GM12878 (cell line): ENCODE data around the gene SCUBE3. TPM values are rescaled to one million over a fixed set of nuclear protein-coding genes. Genes with fewer than 3 reads are reported as not detected.

Experiments
- ATAC-seq: fragments of 200-7000 bp; cut with Tn5 transposase; 3 replicates; pipeline ENCODE4 v1.9.1; 2020; ENCODE audit warnings: mild to moderate bottlenecking, moderate library complexity
- BruUV-seq: library from RNA; stranded (reverse); fragments of 400-500 nt; replicated peaks from 2 replicates; lab custom pipeline; 2021; lab: Mats Ljungman, UMichigan
- CTCF ChIA-PET: fragments of 300-600 bp; sonication (Branson Sonifier 250); formaldehyde crosslinking; extraction: SDS; loops from one replicate; lab custom pipeline; 2021; ENCODE audit warnings: inconsistent platforms; lab: Yijun Ruan, JAX
- POLR2A ChIA-PET: fragments of 350-600 bp; formaldehyde crosslinking; extraction: SDS; loops from one replicate; lab custom pipeline; 2021; ENCODE audit warnings: inconsistent platforms; lab: Charles Lee
- RAD21 ChIA-PET: fragments of 300-600 bp; sonication (Branson Sonifier 250); formaldehyde crosslinking; loops from one replicate; lab custom pipeline; 2023; ENCODE audit warnings: antibody characterized with exemption; ENCODE audit not compliant: unreplicated experiment; lab: Charles Lee
- SMC1A ChIA-PET: fragments of 300-600 bp; sonication (Branson Sonifier 250); formaldehyde crosslinking; loops from one replicate; lab custom pipeline; 2023; ENCODE audit not compliant: unreplicated experiment, uncharacterized antibody; lab: Charles Lee
- DNase-seq: peaks from one replicate; pipeline ENCODE4 v3.0.0-alpha.2; 2011; ENCODE audit warnings: low read depth, low spot score
- FAIRE-seq: peaks from 3 replicates; lab custom pipeline; 2011; peaks lifted over from hg19 to GRCh38; lab: Jason Lieb, UNC
- H2AFZ ChIP-seq: 2 replicates; pipeline ENCODE4 v1.6.0; 2011; ENCODE audit warnings: low read depth, low read length, control low read depth; ENCODE audit not compliant: control insufficient read depth
- H3K27ac ChIP-seq: 2 replicates; pipeline ENCODE4 v1.5.1; 2011; ENCODE audit warnings: control low read depth; ENCODE audit not compliant: control insufficient read depth, insufficient read depth
- H3K27me3 ChIP-seq, 2 experiments: replicated peaks in 1 of 2; 2 replicates each; pipeline versions ENCODE4 v1.6.0 to v1.6.1; 2011; ENCODE audit warnings: low read length in 1 of 2; ENCODE audit not compliant: control insufficient read depth in 2 of 2, insufficient read depth in 2 of 2
- H3K36me3 ChIP-seq, 2 experiments: 2 replicates each; pipeline ENCODE4 v1.5.1; 2011; ENCODE audit warnings: low read length in 1 of 2; ENCODE audit not compliant: control insufficient read depth in 2 of 2, insufficient read depth in 2 of 2
- H3K4me1 ChIP-seq: 2 replicates; pipeline ENCODE4 v1.6.1; 2011; ENCODE audit warnings: mild to moderate bottlenecking, low read length, moderate library complexity, mixed read lengths; ENCODE audit not compliant: control insufficient read depth, insufficient read depth
- H3K4me2 ChIP-seq: 2 replicates; pipeline ENCODE4 v1.6.0; 2011; ENCODE audit warnings: control low read depth; ENCODE audit not compliant: control insufficient read depth, insufficient read depth
- H3K4me3 ChIP-seq: fragments of 200-600 bp; sonication (generic); 2 replicates; pipeline ENCODE4 v1.5.1; 2016
- H3K79me2 ChIP-seq: 2 replicates; pipeline ENCODE4 v1.6.0; 2011; ENCODE audit warnings: low read length; ENCODE audit not compliant: control insufficient read depth, insufficient read depth
- H3K9ac ChIP-seq: 2 replicates; pipeline ENCODE4 v1.8.0; 2011; ENCODE audit warnings: low read length, control low read depth, mixed read lengths; ENCODE audit not compliant: control insufficient read depth, insufficient read depth
- H3K9me3 ChIP-seq: replicated peaks from 3 replicates; pipeline ENCODE4 v1.5.1; 2011; ENCODE audit warnings: mild to moderate bottlenecking, low read length; ENCODE audit not compliant: control insufficient read depth, insufficient read depth
- H4K20me1 ChIP-seq: 2 replicates; pipeline ENCODE4 v1.6.0; 2011; ENCODE audit not compliant: control insufficient read depth, insufficient read depth
- BMI1 ChIP-seq: fragments of 450-650 bp; IDR thresholded peaks from 2 replicates; pipeline ENCODE4 v1.6.1; 2016; ENCODE audit warnings: mild to moderate bottlenecking, moderate library complexity, borderline replicate concordance
- BRCA1 ChIP-seq: IDR thresholded peaks from 2 replicates; pipeline ENCODE4 v1.6.1; 2011; ENCODE audit warnings: low read depth, low read length, improper control_type of control experiment
- CBFB ChIP-seq: IDR thresholded peaks from 2 replicates; pipeline ENCODE4 v1.6.1; 2016; ENCODE audit warnings: antibody characterized with exemption, low read depth
- CHD4 ChIP-seq: fragments of 200-600 bp; sonication (generic); IDR thresholded peaks from 2 replicates; pipeline ENCODE4 v1.6.1; 2016; ENCODE audit warnings: mild to moderate bottlenecking
- CREM ChIP-seq: IDR thresholded peaks from 2 replicates; pipeline ENCODE4 v1.6.1; 2014; ENCODE audit warnings: antibody characterized with exemption, low read depth
- HDAC2 ChIP-seq: fragments of 200-600 bp; sonication (generic); IDR thresholded peaks from 2 replicates; pipeline ENCODE4 v1.6.1; 2017
- HDAC6 ChIP-seq: fragments of 200-600 bp; sonication (generic); IDR thresholded peaks from one replicate; pipeline ENCODE4 v1.8.0; 2017; ENCODE audit warnings: antibody characterized with exemption; ENCODE audit not compliant: unreplicated experiment
- NBN ChIP-seq: fragments of 450-650 bp; IDR thresholded peaks from 2 replicates; pipeline ENCODE4 v1.6.1; 2016
- NRF1 ChIP-seq: conservative IDR thresholded peaks from 2 replicates; pipeline ENCODE4 v1.6.1; 2011; ENCODE audit warnings: mild to moderate bottlenecking, low read depth, low read length, improper control_type of control experiment
- RCOR1 ChIP-seq: conservative IDR thresholded peaks from 2 replicates; pipeline ENCODE4 v1.6.1; 2012; ENCODE audit warnings: low read depth, low read length, improper control_type of control experiment
- RELB ChIP-seq: fragments of 450-650 bp; IDR thresholded peaks from 2 replicates; pipeline ENCODE4 v1.6.1; 2017; ENCODE audit warnings: low read depth, mild to moderate bottlenecking, moderate library complexity
- SUZ12 ChIP-seq: fragments of 200-600 bp; sonication (generic); IDR thresholded peaks from one replicate; pipeline ENCODE4 v1.6.1; 2018; ENCODE audit warnings: antibody characterized with exemption, mild to moderate bottlenecking; ENCODE audit not compliant: unreplicated experiment
- YBX1 ChIP-seq: fragments of 450-650 bp; IDR thresholded peaks from 2 replicates; pipeline ENCODE4 v1.6.1; 2016; ENCODE audit warnings: antibody characterized with exemption
- ZBTB4 ChIP-seq: fragments of 450-650 bp; formaldehyde crosslinking; IDR thresholded peaks from 2 replicates; pipeline ENCODE4 v1.4.0; 2022; ENCODE audit warnings: mild to moderate bottlenecking, moderate library complexity
- WGBS: methylation state at CpG from one replicate; pipeline ENCODE4 v1.1.6; 2016; ENCODE audit warnings: low lambda C conversion rate; ENCODE audit not compliant: insufficient replicate concordance, insufficient coverage; ENCODE audit errors: missing lambda C conversion rate; 5-methylcytosine and 5-hydroxymethylcytosine counted together
- in situ Hi-C: fragments of 300-500 bp; cut with MboI; formaldehyde crosslinking; loops from 9 replicates; pipeline ENCODE4 v1.14.3; 2018; ENCODE audit warnings: mixed read lengths
- intact Hi-C: fragments of 100-400 bp; cut with micrococcal nuclease; formaldehyde crosslinking; loops from one replicate; pipeline ENCODE4 v1.14.2; 2022; ENCODE audit not compliant: unreplicated experiment
- polyA plus RNA-seq, 11 experiments: library from polyadenylated mRNA; depleted of rRNA in 4 of 11; unstranded in 6 of 11; stranded (reverse) in 5 of 11; fragments of >200 nt; fragmentation: Nextera tagmentation in 4 of 11; fragmentation: Illumina TruSeq in 1 of 11; extraction: Ambion mirVana in 4 of 11; extraction: Trizol in 1 of 11; gene quantifications; 1 replicate in 1 of 11; 2 replicates in 10 of 11; pipeline versions ENCODE4 v1.2.1 to v1.2.3, GENCODE V29; 2011 to 2016; ENCODE audit warnings: inconsistent platforms in 2 of 11, missing spikeins in 2 of 11, low read depth in 1 of 11
- total RNA-seq, 4 experiments: library from RNA; depleted of rRNA in 3 of 4; stranded (reverse); fragments of >200 nt in 3 of 4; fragmentation: Illumina TruSeq in 1 of 4; extraction: Trizol in 1 of 4; gene quantifications; 2 replicates each; pipeline versions ENCODE4 v1.2.1 to v1.2.3, GENCODE V29; 2013 to 2021
- TF ChIP-seq, protein P1 (sequence below): fragments of 150-350 bp; IDR thresholded peaks from 2 replicates; pipeline ENCODE4 v1.6.1; 2014; ENCODE audit warnings: mild to moderate bottlenecking, low read depth, low read length

The SCUBE3 gene
- total and polyA plus RNA-seq, 10 of the 15 experiments (the other 5 are each of a cell fraction or from before 2014, with no cell fraction given): under 0.01 to 0.20 (median 0.07) TPM; not detected in 4

DNA sequence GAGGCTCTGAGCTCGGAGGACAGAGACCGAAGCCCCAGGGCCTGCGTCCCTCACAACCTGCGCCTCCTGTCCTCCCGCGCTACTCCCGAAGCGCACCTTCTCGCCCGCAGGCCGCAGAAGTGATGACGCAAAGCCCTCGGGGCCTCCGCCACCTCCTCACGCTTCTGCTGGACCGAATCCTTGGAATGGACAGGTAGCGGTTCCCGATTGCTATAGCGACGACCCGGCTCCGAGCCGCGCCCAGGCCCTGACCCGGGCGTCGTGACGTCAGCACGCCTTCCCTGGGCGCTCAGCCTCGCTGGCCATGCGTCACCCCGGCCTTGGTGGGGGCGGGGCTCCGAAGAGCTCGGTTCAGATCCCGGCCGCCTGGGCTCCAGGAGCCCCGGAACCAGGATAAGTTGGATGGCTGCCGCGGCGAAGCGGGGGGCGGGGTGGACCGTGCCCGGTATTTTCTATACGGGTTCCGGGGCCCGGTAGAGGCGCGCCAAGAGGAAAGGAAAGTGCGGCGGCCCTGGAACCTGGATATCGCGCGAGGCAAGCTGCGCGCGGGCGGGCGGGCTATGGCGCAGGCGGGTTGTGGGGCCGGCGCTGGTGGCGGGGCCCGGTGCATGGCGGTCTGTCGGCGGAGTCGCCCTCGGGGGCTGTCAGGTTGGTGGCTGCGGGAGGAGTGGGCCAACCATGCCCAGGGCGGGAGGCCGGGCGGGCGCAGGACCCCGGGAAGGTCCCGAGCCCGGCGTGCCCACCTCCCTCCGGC, 45.6 kb downstream of the SCUBE3 start, which contains the start of gene ZNF76:
ZNF76 (plus strand) TSS at position 542 of the 754 bp plus-strand sequence. CDS start 21,417 bp downstream, outside the sequence.
- ChIA-PET POLR2A (interaction anchor here (0.6 to 2.9 kb wide), 7 partner anchors 9 to 428 kb away, joined by 3 to 10 read pairs (median 5); partner anchors contain the start of gene DEF6), SMC1A (interaction anchor here (0.7 to 1.3 kb wide), 4 partner anchors 10 to 362 kb away, joined by 3 read pairs; no protein-coding TSS in a partner anchor), CTCF (interaction anchor here (0.9 to 5.0 kb wide), 7 partner anchors 12 to 191 kb away, joined by 3 to 52 read pairs (median 7); partner anchors contain the start of gene DEF6), RAD21 (interaction anchor here (0.5 to 1.7 kb wide), 8 partner anchors 8 to 69 kb away, joined by 3 to 9 read pairs (median 3); no protein-coding TSS in a partner anchor)
- H3K27ac ChIP-seq: peak within 1 kb of the TSS; percentile 85
- no peaks in the 10 kb centered on the region for H3K9me3 ChIP-seq
- WGBS: under 1% methylated on average over 53 of the region's 82 CpGs
- peak within 1 kb of the TSS; percentile 99 for H2AFZ ChIP-seq
- intact Hi-C loops (no loop called here), in situ Hi-C loops (no loop called here)
- H3K4me3 ChIP-seq: peak within 1 kb of the TSS; percentile 70
- peak within 1 kb of the TSS; percentile 84 for H3K9ac ChIP-seq
- peak; percentile 72 for FAIRE-seq
- no peaks in the 10 kb centered on the region for H3K36me3 ChIP-seq
- no peaks in the 10 kb centered on the region; the same call in 1 of the 2 replicates for H3K4me1 ChIP-seq
- DNase-seq: peak; percentile 63
- ATAC-seq: peak; percentile 90
- no TSS peak for BruUV-seq
- peak within 1 kb of the TSS; percentile 94 for H3K4me2 ChIP-seq
- H3K27me3 ChIP-seq: no peaks in the 10 kb centered on the region
- no peaks in the 10 kb centered on the region for H4K20me1 ChIP-seq
- peaks cover 23% of the 10 kb centered on the region for H3K79me2 ChIP-seq
- TF ChIP-seq RCOR1: 0 out of 2 replicates have a peak, but pooled peaks have one; percentile 64
- no peak for TF ChIP-seq CHD4
- peak; percentile 97 for TF ChIP-seq NBN
- TF ChIP-seq NRF1: no peak
- TF ChIP-seq CREM: peak; percentile 96
- TF ChIP-seq HDAC6: no peak
- TF ChIP-seq RELB: peak; percentile 17; the same call in 1 of the 2 replicates
- no peak for TF ChIP-seq ZBTB4
- no peak for TF ChIP-seq YBX1
- TF ChIP-seq, protein P1, sequence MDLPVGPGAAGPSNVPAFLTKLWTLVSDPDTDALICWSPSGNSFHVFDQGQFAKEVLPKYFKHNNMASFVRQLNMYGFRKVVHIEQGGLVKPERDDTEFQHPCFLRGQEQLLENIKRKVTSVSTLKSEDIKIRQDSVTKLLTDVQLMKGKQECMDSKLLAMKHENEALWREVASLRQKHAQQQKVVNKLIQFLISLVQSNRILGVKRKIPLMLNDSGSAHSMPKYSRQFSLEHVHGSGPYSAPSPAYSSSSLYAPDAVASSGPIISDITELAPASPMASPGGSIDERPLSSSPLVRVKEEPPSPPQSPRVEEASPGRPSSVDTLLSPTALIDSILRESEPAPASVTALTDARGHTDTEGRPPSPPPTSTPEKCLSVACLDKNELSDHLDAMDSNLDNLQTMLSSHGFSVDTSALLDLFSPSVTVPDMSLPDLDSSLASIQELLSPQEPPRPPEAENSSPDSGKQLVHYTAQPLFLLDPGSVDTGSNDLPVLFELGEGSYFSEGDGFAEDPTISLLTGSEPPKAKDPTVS: 0 out of 2 replicates have a peak, but pooled peaks have one; percentile 13
- TF ChIP-seq BRCA1: no peak
- no peak for TF ChIP-seq HDAC2
- TF ChIP-seq SUZ12: no peak
- peak; percentile 93 for TF ChIP-seq BMI1
- peak; percentile 70 for TF ChIP-seq CBFB
